A549 treated with dexamethasone at 1 μM for 4 hours (cell line): ENCODE data around the gene USP26. TPM values are rescaled to one million over a fixed set of nuclear protein-coding genes. Genes with fewer than 3 reads are reported as not detected.

ENCODE experiments used
- total RNA-seq: library from RNA; stranded (reverse); fragments of 200-300 nt; extraction: Qiagen RNA extraction; gene quantifications from 5 replicates; pipeline ENCODE4 v1.2.3, GENCODE V29; 2022

The USP26 gene
- total RNA-seq: not detected in 5 replicates

GRCh38 chrX:133097031-133097430 lies at the start of gene USP26:
Gene USP26 (minus strand): TSS chrX:133097109. CDS start chrX:133028220, 68,889 bp downstream.

Other genes starting within 250 kb of the USP26 start
- gene HS6ST2, start 138.5 kb downstream of the USP26 start, total RNA-seq: 0.08 to 0.21 TPM (median 0.15 TPM) in 5 replicates
- gene TFDP3, start 121.2 kb upstream of the USP26 start, total RNA-seq: not detected in 5 replicates